NCI-H2029 (cell line): ENCODE data around the gene RAB11A.

Experiments
- DNase-seq: peaks from one replicate; lab custom pipeline; 2025; lab: John Stamatoyannopoulos, UW

Gene RAB11A

DNA sequence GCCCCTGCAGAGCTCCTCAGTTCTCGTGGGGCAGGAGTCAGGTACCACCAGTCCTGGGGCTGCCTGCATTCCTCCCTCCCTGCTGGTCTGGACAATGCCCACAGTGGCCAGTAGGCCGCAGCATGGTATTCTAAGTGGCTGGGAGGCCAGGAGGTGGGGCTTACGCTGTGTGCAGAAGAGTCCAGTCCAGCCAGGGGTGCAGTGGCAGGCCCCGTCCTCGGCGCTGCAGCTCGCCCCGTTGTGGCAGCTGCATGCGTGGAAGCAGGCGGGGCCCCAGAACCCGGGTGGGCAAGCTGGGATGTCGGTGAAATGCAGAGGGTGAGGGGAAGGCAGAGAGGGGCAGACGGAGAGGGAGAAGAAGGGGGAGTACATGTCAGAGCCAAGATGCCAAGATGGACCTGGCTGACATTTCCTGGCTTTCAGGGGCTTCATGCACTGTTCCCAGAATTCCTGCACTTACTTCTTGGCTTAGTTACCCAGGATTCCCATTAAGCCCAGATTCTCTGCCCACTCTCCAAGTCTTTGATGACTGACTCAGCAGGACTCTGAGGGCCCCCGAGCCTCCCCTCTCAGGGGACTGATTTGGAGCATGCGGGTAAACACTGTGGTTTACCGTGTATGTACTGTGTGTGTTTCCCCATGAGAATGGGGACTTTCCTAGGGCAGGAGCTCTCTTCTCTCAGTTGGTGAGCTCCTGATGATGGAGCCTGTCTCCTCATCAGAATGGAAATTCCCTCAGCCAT lies 47.5 kb downstream of the RAB11A start:
- peak; percentile 14 for DNase-seq

DNA sequence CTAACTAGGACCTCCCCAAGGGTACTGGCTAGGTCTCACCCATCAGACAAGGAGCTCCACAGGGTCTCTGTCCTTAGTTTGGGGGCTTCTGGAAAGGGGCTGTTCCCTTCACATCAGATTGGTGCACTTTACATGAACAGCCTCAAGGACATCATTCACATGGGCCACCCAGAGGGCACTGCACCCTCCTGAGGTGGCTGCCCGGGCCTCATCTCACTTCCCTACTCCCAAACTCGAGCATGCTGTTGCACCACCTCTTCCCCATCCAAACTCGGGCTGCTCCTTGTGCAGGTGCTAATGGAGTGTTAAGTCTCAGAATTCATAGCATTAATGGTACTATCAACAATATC lies 48.1 kb downstream of the RAB11A start:
- no peak for DNase-seq

DNA sequence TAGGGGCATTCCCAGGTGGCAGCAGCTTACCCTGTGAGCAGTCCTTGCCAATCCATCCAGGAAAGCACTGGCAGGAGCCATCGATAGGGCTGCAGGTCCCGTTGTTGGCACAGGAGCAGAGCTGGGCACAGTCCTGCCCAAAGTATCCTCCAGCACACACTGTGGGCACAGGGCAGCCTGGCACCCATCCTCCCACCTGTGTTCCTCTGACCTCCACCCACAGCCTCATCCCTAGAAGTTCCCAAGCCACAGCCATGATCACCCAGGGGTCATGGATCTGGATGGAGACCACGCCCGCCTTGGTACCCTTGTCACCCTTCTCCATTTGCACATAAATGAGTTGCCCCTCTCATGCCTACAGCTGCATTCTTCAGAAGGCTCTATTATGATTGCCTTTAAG lies 48.6 kb downstream of the RAB11A start:
- DNase-seq: no peak

GRCh38 chr15:65918357-65918920 lies 49.1 kb downstream of the RAB11A start:
- DNase-seq: no peak

GRCh38 chr15:65918945-65919344 lies 49.7 kb downstream of the RAB11A start:
- no peak for DNase-seq

DNA sequence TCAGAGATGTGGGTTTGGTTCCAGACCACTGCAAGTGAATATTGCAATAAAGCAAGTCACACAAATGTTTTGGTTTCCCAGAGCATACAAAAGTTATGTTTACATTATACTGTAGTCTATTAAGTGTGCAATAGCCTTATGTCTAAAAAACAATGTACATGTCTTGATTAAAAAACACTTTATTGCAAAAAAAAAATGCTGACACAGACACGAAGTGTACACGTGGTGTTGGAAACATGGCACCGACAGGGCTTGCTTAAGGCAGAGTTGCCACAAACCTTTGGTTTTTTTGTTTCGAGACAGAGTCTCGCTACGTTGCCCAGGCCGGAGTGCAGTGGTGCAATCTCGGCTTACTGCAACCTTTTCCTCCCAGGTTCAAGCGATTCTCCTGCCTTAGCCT lies 50.1 kb downstream of the RAB11A start:
- DNase-seq: no peak

DNA sequence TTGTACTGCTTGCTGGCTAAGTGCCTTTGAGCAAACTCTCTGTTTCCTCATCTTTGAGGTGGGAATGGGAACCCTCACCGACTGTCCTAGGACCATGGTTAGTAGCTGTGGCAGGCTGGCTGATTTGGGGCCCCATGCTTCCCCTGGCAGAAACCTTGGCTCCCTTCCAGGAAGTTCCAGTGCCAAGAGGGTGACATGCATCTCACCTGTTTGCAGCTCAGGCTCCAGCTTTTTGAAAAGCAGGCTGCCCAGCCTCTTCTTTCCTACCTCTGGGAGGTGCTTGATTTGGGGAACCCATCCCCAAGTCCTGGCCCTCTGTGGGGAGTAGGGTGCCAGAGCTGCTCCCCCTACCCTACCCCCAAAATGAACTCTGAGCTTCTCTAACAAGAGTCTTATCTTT lies 50.8 kb downstream of the RAB11A start:
- DNase-seq: no peak

DNA sequence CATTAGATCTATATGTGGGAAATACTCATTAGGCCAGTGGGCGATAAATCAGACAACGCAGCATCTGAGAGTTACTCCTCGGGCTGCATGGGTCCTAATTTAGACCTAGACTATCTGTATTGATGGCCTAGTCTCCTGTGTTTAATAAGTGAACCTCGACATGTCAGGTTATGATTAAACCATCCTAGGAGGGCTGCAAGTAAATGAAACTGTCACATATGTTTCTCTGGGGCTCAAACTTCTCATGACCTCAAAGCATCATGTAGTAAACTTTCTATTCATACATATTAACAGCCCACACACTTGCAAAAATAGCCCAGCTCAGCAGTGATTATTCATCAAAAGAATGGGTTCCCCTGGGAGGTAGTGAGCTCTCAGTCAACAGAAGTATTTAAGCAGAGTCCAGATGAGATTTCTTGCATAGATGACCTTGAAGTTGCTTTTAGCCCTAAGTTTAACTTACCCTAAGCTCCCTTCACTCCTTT lies 51.6 kb downstream of the RAB11A start:
- no peak for DNase-seq

DNA sequence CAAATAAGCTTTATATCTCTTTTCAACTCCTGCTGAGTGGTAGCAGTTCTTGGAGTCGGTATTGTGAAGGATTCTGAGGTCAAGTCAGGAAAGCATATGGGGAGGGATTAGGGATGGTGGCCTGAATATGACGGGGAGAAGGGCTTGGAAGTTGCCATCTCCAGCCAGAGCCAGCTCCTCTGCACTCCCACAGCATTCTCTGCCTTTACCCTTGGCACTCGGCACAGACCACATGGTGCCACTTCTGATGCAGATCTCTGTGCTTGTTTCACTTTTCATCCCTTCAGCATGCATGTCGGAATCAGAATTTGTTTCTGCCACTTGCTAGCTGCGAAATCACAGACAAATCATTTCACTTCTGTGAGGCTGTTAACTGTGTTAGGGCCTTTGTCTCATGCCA lies 52.5 kb downstream of the RAB11A start:
- no peak for DNase-seq

GRCh38 chr15:65922621-65923020 lies 53.3 kb downstream of the RAB11A start:
- DNase-seq: no peak

- no peak for DNase-seq
Observed at GRCh38 chr15:65923264-65923663, 54.0 kb downstream of the RAB11A start.

- no peak for DNase-seq
Observed at GRCh38 chr15:65924004-65924403, 54.7 kb downstream of the RAB11A start.

- no peak for DNase-seq
Observed at GRCh38 chr15:65925338-65925737, 56.0 kb downstream of the RAB11A start.

- no peak for DNase-seq
Observed at GRCh38 chr15:65926459-65926858, 57.2 kb downstream of the RAB11A start.

DNA sequence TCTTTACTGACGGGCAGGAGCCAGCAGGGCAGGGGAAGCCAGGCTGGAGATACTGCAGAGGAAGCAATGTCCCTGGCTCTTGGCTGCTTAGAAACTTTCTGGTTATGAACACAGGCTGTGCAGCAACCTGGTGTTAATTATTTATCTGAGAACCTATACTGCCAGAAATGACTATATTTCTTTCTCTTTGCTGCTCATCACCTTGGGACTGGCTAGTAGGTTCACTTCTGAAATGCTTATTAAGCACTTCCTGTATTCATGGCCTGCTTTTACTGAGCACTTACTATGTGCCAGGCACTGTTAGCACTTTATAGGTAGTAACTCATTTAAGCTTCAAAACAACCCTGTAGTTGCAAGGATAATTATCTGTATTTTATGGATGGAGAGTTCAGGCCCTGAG lies 57.6 kb downstream of the RAB11A start:
- no peak for DNase-seq

- DNase-seq: no peak
Observed at GRCh38 chr15:65927545-65927944, 58.3 kb downstream of the RAB11A start.

DNA sequence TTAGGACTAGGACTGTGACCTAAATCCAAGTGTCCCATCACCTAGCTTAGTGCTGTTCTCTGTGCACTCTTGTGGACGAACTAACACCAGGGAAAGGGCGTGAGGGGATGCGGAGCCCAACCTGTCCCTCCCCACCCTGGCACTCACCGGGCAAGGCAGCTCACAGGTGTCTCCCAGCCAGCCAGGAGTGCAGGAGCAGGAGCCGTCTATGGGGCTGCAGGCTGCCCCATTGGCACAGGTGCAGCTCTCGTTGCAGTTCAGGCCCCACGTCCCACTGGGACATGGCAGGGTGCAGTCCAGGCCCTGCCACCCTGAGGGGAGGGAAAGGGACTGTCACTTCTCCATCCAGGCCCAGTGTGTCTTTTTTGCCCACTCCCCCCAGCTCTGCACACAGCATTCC lies 60.3 kb downstream of the RAB11A start:
- no peak for DNase-seq

- DNase-seq: no peak
Observed at GRCh38 chr15:65930134-65930533, 60.8 kb downstream of the RAB11A start.

- DNase-seq: no peak
Observed at GRCh38 chr15:65931221-65931620, 61.9 kb downstream of the RAB11A start.

- no peak for DNase-seq
Observed at GRCh38 chr15:65935391-65935790, 66.1 kb downstream of the RAB11A start.

DNA sequence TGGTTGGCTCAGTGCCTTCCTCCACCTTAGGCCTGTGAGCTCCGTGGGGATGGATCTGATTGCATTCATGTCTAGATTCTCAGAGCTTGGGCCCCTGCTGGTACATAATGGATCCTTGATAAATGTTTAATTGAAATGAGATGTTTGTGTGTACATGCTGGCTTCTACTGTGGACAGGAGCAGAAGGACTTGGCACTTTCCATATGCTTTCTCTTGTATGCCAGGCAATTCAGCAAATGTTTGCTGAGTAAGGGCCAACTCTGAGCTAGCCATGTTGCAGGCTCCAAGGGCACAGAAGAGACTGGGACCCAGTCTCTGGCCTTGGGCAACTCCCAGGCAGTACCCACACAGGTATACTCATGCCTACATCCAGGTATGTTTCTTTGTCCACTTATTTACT lies 67.0 kb downstream of the RAB11A start:
- DNase-seq: no peak

GRCh38 chr15:65937054-65937453 lies 67.8 kb downstream of the RAB11A start:
- DNase-seq: no peak

DNA sequence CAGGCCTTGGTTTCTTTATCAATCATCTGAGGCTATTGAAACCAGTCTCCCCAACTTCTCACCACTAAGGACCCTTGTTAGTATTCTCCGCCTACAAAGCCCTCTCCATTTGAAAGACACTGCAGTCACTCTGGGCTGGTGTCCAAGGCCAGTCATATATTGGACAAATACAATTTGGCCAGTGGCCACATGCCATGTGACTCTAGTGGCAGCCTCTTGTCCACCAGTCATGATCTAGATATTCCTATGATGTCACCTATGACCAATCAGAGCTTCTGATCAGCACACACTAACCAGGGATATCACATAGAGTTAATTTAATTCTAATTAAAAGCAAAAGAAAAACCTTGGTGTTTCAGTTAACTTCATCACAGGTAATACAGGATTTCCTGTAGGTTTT lies 68.2 kb downstream of the RAB11A start:
- DNase-seq: peak; percentile 92

GRCh38 chr15:65938604-65939003 lies 69.3 kb downstream of the RAB11A start:
- no peak for DNase-seq
